Measurements from ENCODE around the gene RFTN1. TPM values are rescaled to one million over a fixed set of nuclear protein-coding genes. Genes with fewer than 3 reads are reported as not detected.

Gene RFTN1
- 52.1 and 60.2 TPM in 2 replicates for total RNA-seq

GRCh38 chr3:16513141-16514020 lies at the start of gene RFTN1:
Gene RFTN1, minus strand, starts transcription at chr3:16513699. Its CDS starts 19,830 bp downstream, at chr3:16493869.
- intact Hi-C loops (cut with micrococcal nuclease), result loop anchor here (1.0 to 5.0 kb wide), 5 partner anchors 37 to 639 kb away; no protein-coding TSS in a partner anchor

- intact Hi-C loops (cut with micrococcal nuclease), result no loop called here
Observed at GRCh38 chr3:16559653-16560365, 46.3 kb upstream of the RFTN1 start.

DNA sequence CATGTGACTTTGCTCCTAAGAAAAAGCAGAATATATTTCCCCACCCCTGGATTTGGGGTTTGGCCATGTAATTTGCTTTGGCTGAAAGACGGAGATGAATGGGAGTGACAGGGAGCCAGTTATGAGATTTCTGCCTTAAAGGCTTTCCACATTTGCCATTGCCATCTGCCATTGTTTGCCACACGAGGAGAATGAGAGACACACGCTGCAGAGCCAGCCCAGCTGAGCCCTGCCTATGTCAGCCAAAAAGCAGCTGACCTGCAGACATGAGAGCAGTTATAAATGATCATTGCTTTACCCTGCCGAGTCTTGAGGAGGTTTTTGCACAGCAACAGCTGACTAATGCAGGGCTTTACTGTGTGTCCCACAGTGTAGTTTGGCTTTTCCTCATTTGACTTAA lies 40.6 kb upstream of the RFTN1 start:
- intact Hi-C loops (cut with micrococcal nuclease), result no loop called here

GRCh38 chr3:16552757-16553156 lies 39.3 kb upstream of the RFTN1 start:
- intact Hi-C loops (cut with micrococcal nuclease), result no loop called here

- intact Hi-C loops (cut with micrococcal nuclease), result loop anchor here (2.0 kb wide), 2 partner anchors 39 to 503 kb away; partner anchors contain the start of gene RFTN1
Observed at GRCh38 chr3:16551342-16551976, 38.0 kb upstream of the RFTN1 start.

DNA sequence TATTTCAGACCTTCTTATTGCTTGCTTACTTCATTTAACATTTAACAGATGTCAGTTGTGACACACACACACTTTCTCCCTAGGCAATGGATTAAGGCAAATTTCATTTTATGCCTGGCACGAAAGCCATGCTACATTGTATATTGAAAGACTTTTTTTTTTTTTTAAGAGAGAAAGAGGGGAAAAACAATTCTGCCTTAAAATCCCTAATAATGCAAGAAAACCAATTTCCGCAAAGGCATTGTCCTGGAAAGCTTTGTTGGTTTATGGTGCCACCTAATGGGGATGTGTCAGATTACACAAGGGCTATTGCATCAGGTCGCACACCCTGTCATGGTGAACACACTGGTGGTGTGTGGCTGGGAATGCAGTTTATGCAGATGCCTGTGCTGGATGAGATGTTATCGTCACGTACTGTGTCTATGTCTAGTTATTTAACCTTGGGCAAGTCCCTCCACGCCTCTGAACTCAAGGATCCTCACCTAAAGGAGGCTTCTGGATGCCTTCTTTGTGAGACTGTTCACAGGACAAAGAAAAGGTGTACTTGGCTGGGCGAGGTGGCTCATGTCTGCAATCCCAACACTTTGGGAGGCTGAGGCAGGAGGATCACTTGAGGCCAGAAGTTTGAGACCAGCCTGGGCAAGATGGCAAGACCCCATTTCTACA lies 37.3 kb upstream of the RFTN1 start:
- intact Hi-C loops (cut with micrococcal nuclease), result loop anchor here (1.0 to 2.0 kb wide), 6 partner anchors 38 to 502 kb away; partner anchors contain the start of gene RFTN1

DNA sequence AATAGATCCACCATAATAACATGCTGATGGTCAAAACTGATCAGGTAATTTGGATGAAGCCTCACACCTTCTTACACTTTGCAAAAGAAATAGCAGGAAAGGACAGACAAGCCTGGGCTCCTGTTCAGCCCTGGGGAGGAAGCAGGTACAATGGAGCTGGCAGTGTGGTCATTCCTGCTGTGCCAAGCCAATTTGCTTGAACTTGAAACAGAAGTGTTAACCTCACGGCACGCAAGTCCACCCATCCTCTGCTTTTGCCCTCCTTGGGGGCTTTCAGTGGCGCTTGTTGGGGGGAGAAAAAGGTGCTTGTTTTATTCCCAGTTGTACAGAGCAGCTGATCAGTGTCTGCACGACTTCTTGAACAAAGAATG lies 36.8 kb upstream of the RFTN1 start:
- intact Hi-C loops (cut with micrococcal nuclease), result loop anchor here (1.0 to 2.0 kb wide), 6 partner anchors 37 to 501 kb away; partner anchors contain the start of gene RFTN1

DNA sequence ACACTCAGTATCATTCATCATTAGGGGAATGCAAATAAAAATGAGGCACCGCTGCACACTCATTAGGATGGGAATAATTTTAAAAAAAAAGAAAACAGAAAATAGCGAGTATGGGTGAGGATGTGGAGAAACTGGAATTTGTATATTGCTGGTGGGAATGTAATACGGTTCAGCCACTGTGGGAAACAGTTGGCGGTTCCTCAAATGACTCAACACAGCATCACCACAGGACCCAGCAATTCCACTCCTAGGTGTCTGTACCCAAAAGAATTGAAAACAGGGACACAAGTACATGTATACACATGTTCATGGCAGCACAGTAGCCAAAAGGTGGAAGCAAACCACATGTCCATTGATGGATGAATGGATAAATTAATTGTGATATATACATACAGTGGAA lies 35.2 kb upstream of the RFTN1 start:
- intact Hi-C loops (cut with micrococcal nuclease), result no loop called here

- intact Hi-C loops (cut with micrococcal nuclease), result no loop called here
Observed at GRCh38 chr3:16547561-16548357, 34.3 kb upstream of the RFTN1 start.

DNA sequence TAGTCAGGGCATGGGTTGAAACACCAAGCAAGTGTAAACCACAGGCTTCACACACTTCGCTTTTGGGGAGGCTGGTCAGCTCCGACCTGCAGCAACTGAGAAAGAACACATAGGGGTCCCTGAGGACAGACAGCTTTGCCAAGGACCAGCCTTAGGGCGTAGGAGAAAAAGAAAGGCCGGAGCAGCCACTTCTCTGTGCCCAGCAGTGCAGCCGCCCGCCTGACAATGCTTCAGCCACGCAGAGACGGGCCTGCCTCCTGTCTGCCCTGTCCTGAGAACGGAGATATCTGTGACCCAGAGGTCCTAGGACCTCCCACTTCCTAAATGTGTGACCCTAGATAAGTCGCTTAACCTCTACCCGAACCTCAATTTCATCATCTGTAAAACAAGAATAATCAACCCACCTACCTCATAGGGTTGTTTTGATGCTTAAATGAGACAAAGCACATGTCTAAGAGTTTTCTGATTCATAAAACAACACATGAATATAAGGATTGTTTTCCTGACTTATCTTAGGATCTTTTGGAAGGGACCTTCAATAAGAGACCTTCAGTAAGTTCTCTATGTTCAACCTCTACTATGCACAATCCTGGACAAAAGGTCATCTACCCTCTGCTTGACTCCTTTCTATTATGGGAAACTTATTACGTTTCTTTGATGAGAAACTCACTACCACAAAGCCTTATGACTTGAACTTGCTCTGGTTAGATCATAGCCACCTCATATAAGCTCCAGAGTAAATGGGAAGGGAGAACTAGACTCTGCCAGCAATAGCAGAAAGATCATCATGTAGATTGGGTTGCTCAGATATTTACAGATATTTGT lies 32.9 kb upstream of the RFTN1 start:
- intact Hi-C loops (cut with micrococcal nuclease), result no loop called here

DNA sequence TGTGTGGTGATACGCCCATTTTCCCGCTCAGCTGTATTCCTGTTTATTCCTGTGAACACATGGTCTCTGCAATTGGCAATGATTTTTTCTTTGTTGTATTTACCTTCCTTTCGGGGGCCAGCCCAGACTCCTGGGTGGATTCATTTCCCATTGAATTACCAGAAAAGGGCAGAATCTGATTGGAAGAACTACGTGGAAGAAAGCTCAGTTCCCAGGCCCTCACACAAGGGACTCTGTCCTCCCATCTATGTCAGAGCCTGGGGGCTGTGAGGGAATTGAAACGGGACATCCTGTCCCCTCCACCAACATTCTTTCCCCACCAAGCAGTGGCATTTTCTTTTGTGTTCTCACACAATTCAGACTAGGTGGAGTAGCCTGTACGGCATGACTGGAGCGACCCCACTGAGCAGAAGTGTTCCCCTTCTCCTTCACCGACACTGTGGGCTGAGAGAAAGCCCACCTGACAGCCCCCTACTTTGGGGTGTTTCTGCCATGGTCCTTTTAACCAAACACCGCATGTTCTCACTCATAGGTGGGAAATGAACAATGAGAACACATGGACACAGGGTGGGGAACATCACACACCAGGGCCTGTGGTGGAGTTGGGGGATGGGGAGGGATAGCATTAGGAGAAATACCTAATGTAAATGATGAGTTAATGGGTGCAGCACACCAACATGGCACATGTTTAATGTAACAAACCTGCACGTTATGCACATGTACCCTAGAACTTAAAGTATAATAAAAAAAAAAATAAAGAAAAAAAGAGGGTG lies 32.1 kb upstream of the RFTN1 start:
- intact Hi-C loops (cut with micrococcal nuclease), result no loop called here

DNA sequence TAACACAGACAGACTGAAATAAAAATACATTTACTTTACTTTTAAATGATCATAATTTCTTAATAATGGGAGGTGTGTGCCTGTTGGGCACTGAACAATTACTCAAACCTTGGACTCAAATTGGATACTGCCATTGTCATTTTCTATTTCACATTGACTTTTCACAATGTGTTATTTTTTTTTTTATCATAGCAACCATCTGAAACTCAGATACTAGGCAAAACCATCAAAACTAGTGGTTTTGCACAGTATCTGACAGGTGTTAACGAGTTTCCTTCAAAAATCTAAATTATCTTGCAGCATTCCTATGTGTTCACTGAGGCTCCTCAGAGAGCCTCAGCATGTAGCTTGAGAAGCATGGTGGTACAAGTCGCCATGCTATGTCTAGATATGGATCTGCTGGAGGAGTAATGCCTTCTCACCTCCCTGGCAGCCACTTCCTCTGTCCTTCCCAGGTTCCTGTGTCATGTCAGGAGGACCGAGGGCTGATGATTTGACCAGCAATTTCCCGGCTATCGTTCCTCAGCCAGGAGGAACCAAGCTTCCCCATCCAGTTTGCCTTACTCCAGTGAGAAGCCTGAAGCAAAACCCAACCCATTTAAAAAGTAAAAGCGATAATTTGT lies 29.9 kb upstream of the RFTN1 start:
- intact Hi-C loops (cut with micrococcal nuclease), result no loop called here

DNA sequence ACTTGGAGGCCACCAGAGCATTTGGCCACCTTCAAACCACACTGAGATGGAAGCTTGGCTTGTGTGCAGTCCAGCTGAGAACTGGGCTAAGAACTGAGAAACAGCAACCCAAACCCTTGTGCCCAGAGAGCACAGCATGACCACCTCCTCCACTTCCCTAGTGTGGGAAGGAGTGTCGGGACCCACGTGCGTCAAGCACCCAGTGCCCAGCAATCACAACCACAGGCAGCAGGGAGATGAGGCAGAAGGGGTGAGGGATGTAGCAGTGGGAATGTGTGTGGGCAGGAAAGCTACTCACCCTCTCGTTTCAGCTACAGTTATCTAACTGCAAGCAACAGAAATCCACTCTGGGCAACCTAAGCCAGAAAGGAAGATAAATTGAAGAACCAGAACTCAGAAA lies 25.0 kb upstream of the RFTN1 start:
- intact Hi-C loops (cut with micrococcal nuclease), result no loop called here

DNA sequence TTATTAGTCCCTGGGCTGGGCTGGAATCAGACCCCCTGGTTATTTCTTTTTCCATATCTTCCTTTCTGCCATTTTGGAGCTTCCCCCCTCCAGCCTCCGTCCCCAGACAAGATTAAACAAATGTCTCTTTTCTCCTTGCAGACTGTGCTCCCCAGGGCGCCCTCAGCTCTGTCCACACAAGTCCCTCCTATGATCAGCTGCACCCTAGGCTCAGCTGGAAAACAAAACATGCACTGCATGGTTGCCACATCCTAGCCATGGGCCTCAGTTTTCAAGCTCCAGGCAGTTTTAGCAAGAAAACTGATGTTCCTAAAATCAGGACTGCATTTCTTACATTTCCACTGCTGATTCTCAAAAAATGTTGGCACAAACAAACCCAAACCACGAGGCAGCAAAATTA lies 23.5 kb upstream of the RFTN1 start:
- intact Hi-C loops (cut with micrococcal nuclease), result no loop called here

GRCh38 chr3:16536344-16536663 lies 22.8 kb upstream of the RFTN1 start:
- intact Hi-C loops (cut with micrococcal nuclease), result no loop called here

DNA sequence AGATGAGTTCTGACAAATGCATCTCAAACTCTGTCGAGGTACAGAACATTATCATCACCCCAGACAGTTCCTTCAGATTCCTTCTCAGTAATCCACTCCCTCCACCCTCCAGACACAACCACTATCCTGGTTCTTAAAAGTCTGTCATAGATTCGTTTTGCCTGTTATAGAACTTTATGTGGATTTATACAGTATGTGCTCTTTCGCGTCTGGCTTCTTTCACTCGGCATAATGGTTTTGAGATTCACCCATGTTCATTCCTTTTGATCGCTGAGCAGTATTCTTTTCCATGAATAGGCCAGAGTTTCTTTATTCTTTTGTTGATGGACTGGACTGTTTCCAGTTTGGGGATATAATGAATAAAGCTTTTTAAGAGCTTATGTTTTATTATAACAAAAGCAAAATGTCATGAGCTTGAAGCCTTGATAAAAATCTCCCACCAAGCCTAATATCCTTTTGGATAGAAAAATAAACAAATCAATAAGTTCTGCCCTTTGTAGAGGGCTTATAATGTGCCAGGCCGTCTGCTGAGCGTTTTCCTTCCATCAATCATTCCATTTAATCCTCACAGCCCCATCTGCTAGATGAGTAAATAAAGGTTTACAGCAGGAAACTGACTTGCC lies 21.3 kb upstream of the RFTN1 start:
- intact Hi-C loops (cut with micrococcal nuclease), result no loop called here

DNA sequence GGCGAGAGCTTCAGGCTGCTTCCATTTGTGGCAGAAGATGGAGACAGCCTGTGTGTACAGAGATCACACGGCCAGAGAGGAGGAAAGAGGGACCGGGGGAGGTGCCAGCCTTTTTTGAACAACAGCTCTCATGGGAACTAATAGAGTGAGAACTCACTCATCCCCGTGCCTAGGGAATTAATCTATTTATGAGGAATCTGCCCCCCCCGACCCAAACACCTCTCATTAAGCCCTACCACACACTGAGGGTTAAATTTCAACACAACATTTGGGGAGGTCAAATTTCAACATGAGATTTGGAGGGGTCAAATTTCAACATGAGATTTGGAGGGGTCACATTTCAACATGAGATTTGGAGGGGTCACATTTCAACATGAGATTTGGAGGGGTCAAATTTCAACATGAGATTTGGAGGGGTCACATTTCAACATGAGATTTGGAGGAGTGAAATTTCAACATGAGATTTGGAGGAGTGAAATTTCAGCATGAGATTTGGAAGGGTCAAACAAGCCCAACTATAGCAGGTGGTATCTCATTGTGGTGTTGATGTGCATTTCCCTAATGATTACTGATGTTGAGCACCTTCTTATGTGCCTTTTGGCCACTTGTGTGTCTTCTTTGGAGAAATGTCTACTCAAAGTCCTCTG lies 20.6 kb upstream of the RFTN1 start:
- intact Hi-C loops (cut with micrococcal nuclease), result no loop called here

GRCh38 chr3:16529264-16529663 lies 15.8 kb upstream of the RFTN1 start:
- intact Hi-C loops (cut with micrococcal nuclease), result no loop called here
